ENCODE data around the gene EFNA2. TPM values are rescaled to one million over a fixed set of nuclear protein-coding genes. Genes with fewer than 3 reads are reported as not detected.

The EFNA2 gene
- total RNA-seq, 3 donors from 2014 or later (not counting 1 experiment from before 2014, with no cell fraction given), result not detected

GRCh38 chr19:1291761-1292418 is 6.2 kb downstream of the EFNA2 start:
- TF ChIP-seq, protein P1, sequence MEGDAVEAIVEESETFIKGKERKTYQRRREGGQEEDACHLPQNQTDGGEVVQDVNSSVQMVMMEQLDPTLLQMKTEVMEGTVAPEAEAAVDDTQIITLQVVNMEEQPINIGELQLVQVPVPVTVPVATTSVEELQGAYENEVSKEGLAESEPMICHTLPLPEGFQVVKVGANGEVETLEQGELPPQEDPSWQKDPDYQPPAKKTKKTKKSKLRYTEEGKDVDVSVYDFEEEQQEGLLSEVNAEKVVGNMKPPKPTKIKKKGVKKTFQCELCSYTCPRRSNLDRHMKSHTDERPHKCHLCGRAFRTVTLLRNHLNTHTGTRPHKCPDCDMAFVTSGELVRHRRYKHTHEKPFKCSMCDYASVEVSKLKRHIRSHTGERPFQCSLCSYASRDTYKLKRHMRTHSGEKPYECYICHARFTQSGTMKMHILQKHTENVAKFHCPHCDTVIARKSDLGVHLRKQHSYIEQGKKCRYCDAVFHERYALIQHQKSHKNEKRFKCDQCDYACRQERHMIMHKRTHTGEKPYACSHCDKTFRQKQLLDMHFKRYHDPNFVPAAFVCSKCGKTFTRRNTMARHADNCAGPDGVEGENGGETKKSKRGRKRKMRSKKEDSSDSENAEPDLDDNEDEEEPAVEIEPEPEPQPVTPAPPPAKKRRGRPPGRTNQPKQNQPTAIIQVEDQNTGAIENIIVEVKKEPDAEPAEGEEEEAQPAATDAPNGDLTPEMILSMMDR (IDR thresholded peaks at IDR 0.05), result no peak
- H3K9me3 ChIP-seq (ENCODE audit: control insufficient read depth, insufficient read depth, low read length), result no peaks in the 10 kb centered on the region
- intact Hi-C loops (cut with micrococcal nuclease), result no loop called here
- H3K27me3 ChIP-seq (ENCODE audit: control insufficient read depth, insufficient read depth, low read length), result peaks cover 17% of the 10 kb centered on the region
- H3K4me3 Mint-ChIP-seq, result no peak overlapping the region
- H3K27ac Mint-ChIP-seq, result no peak overlapping the region
- DNase-seq, result no peak
- H3K4me3 ChIP-seq (ENCODE audit: low read length), result no peak overlapping the region
- WGBS (ENCODE audit: insufficient coverage), result 76% methylated on average over 25 of the region's 25 CpGs
- no peaks in the 10 kb centered on the region for H3K4me1 Mint-ChIP-seq
- H3K27me3 Mint-ChIP-seq (ENCODE audit: low read depth in 2 of 2), result peaks cover 0 to 15% of the 10 kb centered on the region in 2 donors
- no peaks in the 10 kb centered on the region for H3K9me3 Mint-ChIP-seq
- H3K36me3 ChIP-seq (ENCODE audit: control insufficient read depth, insufficient read depth, low read length), result no peaks in the 10 kb centered on the region
- no peak for ATAC-seq
- peaks cover 13% of the 10 kb centered on the region for H3K4me1 ChIP-seq (ENCODE audit: control insufficient read depth, insufficient read depth, low read length)
- no peak overlapping the region for H3K27ac ChIP-seq (ENCODE audit: low read length)
- no peaks in the 10 kb centered on the region for H3K36me3 Mint-ChIP-seq

GRCh38 chr19:1292419-1293151 is 6.9 kb downstream of the EFNA2 start:
- no peak overlapping the region for H3K27ac Mint-ChIP-seq
- intact Hi-C loops (cut with micrococcal nuclease), result no loop called here
- H3K36me3 Mint-ChIP-seq, result no peaks in the 10 kb centered on the region
- H3K4me3 Mint-ChIP-seq, result no peak overlapping the region
- Histone ChIP-seq H3K4me3 (ENCODE audit: low read length) (no peak overlapping the region), H3K9me3 (ENCODE audit: control insufficient read depth, insufficient read depth, low read length) (no peaks in the 10 kb centered on the region), H3K4me1 (ENCODE audit: control insufficient read depth, insufficient read depth, low read length) (peaks cover 13% of the 10 kb centered on the region), H3K36me3 (ENCODE audit: control insufficient read depth, insufficient read depth, low read length) (no peaks in the 10 kb centered on the region), H3K27ac (ENCODE audit: low read length) (no peak overlapping the region), H3K27me3 (ENCODE audit: control insufficient read depth, insufficient read depth, low read length) (peaks cover 14% of the 10 kb centered on the region)
- no peaks in the 10 kb centered on the region for H3K9me3 Mint-ChIP-seq
- WGBS (ENCODE audit: insufficient coverage), result 85% methylated on average over 17 of the region's 17 CpGs
- ATAC-seq (no peak), DNase-seq (no peak)
- TF ChIP-seq, protein P1 (IDR thresholded peaks at IDR 0.05), result no peak
- peaks cover 0 to 11% of the 10 kb centered on the region in 2 donors for H3K27me3 Mint-ChIP-seq (ENCODE audit: low read depth in 2 of 2)
- no peaks in the 10 kb centered on the region for H3K4me1 Mint-ChIP-seq

DNA sequence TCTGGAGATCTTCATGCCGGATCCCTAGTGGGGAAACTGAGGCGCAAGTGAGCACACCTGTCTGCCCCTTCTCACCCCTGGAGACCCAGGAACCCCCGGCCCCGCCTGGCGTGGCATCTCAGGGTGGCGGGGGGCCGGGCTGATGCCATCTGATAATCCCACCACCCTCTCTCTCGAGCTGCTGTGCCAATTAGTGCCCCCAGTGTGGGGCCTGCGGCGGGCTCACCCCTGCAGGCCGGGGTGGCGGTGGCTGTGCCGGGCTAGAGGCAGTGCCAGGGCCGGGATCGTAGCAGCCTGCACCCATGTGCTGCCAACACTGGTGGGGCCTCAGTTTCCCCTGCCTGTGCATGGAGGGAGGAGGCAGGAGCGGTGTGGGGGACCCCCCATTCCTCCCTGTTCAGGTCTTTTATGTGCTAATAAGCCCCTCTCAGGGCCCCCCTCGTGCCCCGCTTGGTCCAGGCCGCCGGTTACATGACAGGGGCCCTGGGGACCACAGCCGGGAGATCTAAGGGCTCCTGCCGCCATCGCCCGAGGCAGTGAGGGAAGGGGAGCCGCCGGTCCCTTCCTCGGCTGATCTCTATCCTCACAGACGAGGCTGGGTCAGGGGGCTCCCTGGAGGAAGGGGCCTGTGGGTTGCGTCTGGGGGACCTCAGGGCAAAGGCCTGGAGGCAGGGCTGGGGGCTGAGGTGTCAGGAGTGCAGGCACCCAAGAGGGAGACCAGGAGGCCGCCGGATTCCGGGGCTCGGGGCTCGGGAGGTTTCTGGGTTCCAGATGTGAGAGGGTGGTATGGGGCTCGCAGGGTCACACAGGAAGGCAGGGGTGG is 8.3 kb downstream of the EFNA2 start:
- Mint-ChIP-seq H3K4me1 (no peaks in the 10 kb centered on the region), H3K27me3 (ENCODE audit: low read depth in 2 of 2) (peaks cover 0 to 11% of the 10 kb centered on the region in 2 donors), H3K27ac (no peak overlapping the region), H3K9me3 (no peaks in the 10 kb centered on the region), H3K4me3 (no peak overlapping the region), H3K36me3 (no peaks in the 10 kb centered on the region)
- DNase-seq (no peak), ATAC-seq (no peak)
- H3K9me3 ChIP-seq (ENCODE audit: control insufficient read depth, insufficient read depth, low read length), result no peaks in the 10 kb centered on the region
- no peak overlapping the region for H3K27ac ChIP-seq (ENCODE audit: low read length)
- intact Hi-C loops (cut with micrococcal nuclease), result no loop called here
- 78% methylated on average over 35 of the region's 35 CpGs for WGBS (ENCODE audit: insufficient coverage)
- H3K4me1 ChIP-seq (ENCODE audit: control insufficient read depth, insufficient read depth, low read length), result peaks cover 6% of the 10 kb centered on the region
- TF ChIP-seq, protein P1 (IDR thresholded peaks at IDR 0.05), result no peak
- H3K27me3 ChIP-seq (ENCODE audit: control insufficient read depth, insufficient read depth, low read length), result peaks cover 8% of the 10 kb centered on the region
- H3K4me3 ChIP-seq (ENCODE audit: low read length), result no peak overlapping the region
- H3K36me3 ChIP-seq (ENCODE audit: control insufficient read depth, insufficient read depth, low read length), result no peaks in the 10 kb centered on the region

Data from natural killer cell (primary cell).